IPS-18c (cell line): Measurements from ENCODE around the gene FOXN3.

Experiments used
- H3K4me3 ChIP-seq: 2 replicates; pipeline ENCODE4 v1.7.0; 2013; ENCODE audit warnings: low read depth, mild to moderate bottlenecking, low read length, moderate library complexity; ENCODE audit not compliant: insufficient read depth
- H3K9me3 ChIP-seq: one replicate; pipeline ENCODE4 v1.6.1; 2013; ENCODE audit warnings: mild to moderate bottlenecking, low read length, moderate library complexity; ENCODE audit not compliant: control insufficient read depth, insufficient read depth

FOXN3 gene

DNA sequence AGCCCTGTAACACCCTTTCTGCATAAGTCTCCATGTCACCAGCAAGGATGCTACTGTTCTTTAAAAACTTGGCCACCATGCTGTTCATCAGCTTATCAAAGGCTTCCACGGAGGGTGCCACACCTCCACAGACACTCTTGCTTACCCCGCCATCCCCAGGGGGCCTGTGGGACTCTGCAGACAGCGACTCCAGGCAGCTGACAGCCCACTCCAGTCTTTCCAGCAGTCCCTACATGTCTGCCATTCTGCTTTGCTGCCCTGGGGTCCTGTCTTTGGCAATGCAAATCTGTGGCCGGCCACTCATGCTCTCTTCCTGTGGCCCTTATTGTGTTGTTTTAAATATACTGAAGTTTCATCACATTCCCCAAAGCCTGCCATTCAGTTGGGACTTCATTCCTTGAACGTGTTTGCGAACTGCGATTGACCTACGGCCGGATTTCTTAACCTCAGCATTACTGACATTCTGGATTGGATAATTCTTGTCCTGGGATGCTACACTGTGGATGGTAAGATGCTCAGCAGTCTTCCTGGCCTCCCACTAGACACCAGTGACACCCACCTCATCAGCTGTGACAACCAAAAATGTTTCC is 125.6 kb downstream of the FOXN3 start:
- Histone ChIP-seq H3K4me3 (no peak overlapping the region), H3K9me3 (no peaks in the 10 kb centered on the region)

GRCh38 chr14:89290813-89291212 is 126.2 kb downstream of the FOXN3 start:
- Histone ChIP-seq H3K9me3 (no peaks in the 10 kb centered on the region), H3K4me3 (no peak overlapping the region)

GRCh38 chr14:89289477-89289876 is 127.6 kb downstream of the FOXN3 start:
- H3K9me3 ChIP-seq: no peaks in the 10 kb centered on the region
- no peak overlapping the region for H3K4me3 ChIP-seq

DNA sequence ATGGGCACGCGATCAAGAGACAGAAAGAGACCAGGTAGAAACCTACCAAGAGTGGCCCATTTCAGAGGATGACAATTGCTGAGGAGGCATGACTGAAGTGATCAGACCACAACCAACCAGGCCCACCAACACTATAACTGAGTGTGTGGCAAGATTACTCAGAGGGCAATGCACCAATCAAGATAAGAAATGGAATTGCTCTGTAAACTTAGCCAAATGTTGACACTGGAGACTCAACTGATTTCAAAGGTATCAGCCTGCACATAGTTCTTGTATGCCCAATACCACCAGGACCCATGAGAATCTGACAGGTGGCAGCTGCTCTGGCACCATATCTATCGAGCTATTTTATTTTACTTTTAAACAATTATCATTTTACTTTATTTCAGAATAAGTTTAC is 128.9 kb downstream of the FOXN3 start:
- H3K4me3 ChIP-seq: no peak overlapping the region
- H3K9me3 ChIP-seq: no peaks in the 10 kb centered on the region

GRCh38 chr14:89284333-89285058 is 132.5 kb downstream of the FOXN3 start:
- H3K9me3 ChIP-seq: no peaks in the 10 kb centered on the region
- H3K4me3 ChIP-seq: no peak overlapping the region

DNA sequence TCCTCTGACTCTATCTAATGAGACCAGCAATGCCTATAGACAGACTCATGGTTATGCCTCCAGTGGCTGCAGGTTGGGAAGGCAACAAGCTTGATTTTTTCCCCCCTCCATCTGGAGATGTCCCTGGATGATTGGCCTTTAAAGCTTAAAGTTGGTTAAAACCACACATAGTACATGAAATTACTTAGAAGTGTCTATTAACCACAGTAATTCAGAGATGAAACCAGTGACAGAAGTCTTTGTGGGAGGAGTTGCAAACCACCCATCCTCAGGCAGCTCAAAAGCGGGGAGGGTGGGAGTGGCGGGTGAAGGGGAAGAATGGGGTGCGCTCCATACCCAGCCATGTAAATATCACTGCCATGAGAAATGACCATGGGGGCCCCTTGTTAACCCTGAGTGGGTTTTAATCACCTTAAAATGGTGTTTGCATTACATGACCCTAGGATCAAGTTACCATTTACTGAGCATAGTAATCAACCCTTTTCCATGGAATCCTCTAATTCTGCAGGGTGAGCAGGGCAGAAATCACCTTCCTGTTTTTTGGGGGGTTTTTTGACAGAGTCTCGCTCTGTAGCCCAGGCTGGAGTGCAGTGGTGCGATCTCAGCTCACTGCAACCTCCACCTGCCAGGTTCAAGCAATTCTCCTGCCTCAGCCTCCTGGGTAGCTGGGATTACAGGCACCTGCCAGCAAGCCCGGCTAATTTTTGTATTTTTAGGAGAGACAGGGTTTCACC is 133.5 kb downstream of the FOXN3 start:
- no peak overlapping the region for H3K4me3 ChIP-seq
- no peaks in the 10 kb centered on the region for H3K9me3 ChIP-seq

DNA sequence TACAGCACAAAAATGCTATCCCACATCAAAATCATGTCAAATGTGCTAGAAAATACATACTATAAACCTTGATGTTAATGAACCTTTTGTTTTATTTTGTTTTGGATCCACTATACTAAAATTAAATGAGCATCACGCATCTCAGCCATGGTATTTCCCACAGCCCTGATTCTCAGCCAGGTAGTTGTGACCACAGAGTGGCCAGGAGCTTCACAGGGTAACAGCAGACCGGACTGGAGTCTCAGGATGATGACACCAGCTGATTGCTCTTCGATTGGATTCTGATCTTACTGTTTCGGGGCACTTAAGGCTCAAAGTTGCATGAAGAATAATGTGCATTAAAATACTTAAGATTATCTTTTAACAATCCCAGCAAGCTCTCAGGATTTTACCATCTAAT is 134.8 kb downstream of the FOXN3 start:
- no peak overlapping the region for H3K4me3 ChIP-seq
- no peaks in the 10 kb centered on the region for H3K9me3 ChIP-seq

GRCh38 chr14:89280600-89280999 is 136.4 kb downstream of the FOXN3 start:
- no peak overlapping the region for H3K4me3 ChIP-seq
- no peaks in the 10 kb centered on the region for H3K9me3 ChIP-seq

- H3K9me3 ChIP-seq: no peaks in the 10 kb centered on the region
- no peak overlapping the region for H3K4me3 ChIP-seq
These were observed 137.3 kb downstream of the FOXN3 start for GRCh38 chr14:89279649-89280232.

- H3K4me3 ChIP-seq: no peak overlapping the region
- H3K9me3 ChIP-seq: no peaks in the 10 kb centered on the region
These were observed 139.8 kb downstream of the FOXN3 start for GRCh38 chr14:89277203-89277602.

GRCh38 chr14:89276424-89276975 is 140.5 kb downstream of the FOXN3 start:
- H3K9me3 ChIP-seq: no peaks in the 10 kb centered on the region
- no peak overlapping the region for H3K4me3 ChIP-seq

- H3K9me3 ChIP-seq: no peaks in the 10 kb centered on the region
- H3K4me3 ChIP-seq: no peak overlapping the region
These were observed 146.4 kb downstream of the FOXN3 start for GRCh38 chr14:89270439-89271227.

DNA sequence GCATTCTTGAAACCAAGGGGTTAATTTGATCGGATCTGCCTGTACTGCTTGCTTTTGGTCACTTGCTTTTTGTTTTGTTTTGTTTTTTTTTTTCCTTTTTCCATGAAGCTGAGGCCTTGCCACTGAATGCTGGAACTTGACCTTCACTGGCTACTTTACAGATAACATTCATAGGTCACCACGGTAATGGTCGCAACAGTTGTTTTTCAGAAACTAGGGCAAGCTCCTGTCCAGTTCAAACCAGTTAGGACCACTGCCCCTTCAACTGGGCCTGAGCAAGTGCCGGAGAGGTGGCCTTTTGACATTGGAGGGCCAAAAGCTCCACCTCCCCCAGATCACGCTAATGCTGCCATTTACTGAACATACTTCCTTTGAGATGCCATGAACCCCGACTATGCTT is 147.6 kb downstream of the FOXN3 start:
- Histone ChIP-seq H3K9me3 (no peaks in the 10 kb centered on the region), H3K4me3 (no peak overlapping the region)

- Histone ChIP-seq H3K4me3 (no peak overlapping the region), H3K9me3 (no peaks in the 10 kb centered on the region)
These were observed 148.5 kb downstream of the FOXN3 start for GRCh38 chr14:89268514-89268913.

GRCh38 chr14:89267656-89268055 is 149.4 kb downstream of the FOXN3 start:
- Histone ChIP-seq H3K4me3 (no peak overlapping the region), H3K9me3 (no peaks in the 10 kb centered on the region)

GRCh38 chr14:89267163-89267562 is 149.9 kb downstream of the FOXN3 start:
- no peaks in the 10 kb centered on the region for H3K9me3 ChIP-seq
- H3K4me3 ChIP-seq: no peak overlapping the region

GRCh38 chr14:89266754-89267153 is 150.3 kb downstream of the FOXN3 start:
- no peaks in the 10 kb centered on the region for H3K9me3 ChIP-seq
- H3K4me3 ChIP-seq: no peak overlapping the region
